GM18520 (cell line): ENCODE data around the gene CYP19A1.

Source experiments
- ATAC-seq: cut with Tn5 transposase; IDR thresholded peaks from one replicate; pipeline ENCODE4 v1.9.1; 2021; ENCODE audit not compliant: unreplicated experiment

Gene CYP19A1

DNA sequence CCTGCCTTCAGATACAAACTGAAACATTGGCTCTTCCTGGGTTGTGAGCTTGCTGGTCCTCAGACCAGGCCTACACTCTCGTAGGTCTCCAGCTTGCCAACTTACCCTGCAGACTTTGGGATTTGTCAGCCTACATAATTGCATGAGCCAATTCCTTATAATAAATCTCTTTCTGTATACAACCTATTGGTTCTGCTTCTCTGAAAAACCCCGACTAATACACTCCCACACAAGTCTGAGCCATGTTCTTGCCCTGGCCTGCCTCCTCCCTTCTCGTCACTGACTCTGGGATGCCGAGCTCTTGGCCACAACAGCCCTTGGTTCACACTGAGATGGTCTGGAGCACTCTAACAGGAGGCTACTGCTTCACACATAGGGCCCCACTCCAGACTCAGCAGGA is 9.5 kb downstream of the CYP19A1 start:
- no peak for ATAC-seq

DNA sequence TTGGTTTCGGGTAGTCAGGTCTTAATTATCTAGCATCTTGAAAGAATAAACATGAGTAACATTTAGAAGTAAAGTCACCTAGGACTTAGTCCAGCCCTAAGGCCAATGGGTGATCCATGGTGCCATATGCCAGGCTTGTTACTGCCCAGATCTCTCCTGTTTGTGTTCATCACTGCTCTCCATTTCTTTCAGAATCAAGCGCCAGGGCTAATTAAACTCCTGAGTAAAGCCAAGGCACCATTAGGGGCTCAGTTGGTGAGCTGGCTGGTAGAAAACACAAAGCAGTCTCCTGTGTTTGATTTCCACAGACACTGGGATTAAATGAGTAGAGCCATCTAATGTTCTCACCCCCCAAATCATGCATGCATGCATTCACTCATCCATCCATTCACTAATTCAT is 11.3 kb downstream of the CYP19A1 start:
- ATAC-seq = no peak

DNA sequence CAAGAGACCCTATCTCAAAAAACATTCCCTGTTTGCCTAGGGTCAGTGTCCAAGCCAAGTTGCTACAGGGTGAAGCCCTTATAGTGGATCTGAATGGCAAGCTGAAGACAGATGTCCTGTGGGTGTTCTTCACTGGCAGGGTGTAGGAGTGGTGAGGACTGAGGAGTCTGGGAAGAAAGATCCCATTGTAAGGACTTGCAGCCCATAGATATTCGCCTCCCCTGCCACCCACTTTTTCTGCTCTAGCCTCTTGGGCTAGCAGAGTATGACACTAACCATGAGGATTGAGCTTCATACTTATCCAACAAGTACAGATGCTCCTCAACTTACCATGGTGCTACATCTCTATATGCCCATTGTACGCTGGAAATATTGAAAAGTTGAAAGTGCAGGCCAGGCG is 13.2 kb downstream of the CYP19A1 start:
- no peak for ATAC-seq

DNA sequence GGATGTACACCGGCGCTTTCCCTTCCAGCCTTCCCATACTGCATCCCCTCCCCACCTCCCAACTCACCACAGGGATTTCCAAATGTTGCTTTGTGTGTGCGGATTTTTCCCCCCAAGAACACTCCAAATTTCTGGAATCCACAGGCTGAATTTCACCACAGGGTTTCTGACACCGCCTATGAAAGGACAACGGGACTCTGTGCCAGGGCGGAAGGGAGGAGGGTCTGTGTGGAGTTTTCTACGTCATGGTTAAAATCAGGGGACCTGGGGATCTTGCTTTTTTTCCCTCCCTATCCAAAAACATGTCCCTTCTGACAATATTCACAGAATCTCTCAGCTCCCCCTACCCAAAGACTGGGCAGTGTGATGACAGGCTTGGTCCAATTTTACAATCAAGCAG is 14.6 kb downstream of the CYP19A1 start:
- ATAC-seq = no peak

DNA sequence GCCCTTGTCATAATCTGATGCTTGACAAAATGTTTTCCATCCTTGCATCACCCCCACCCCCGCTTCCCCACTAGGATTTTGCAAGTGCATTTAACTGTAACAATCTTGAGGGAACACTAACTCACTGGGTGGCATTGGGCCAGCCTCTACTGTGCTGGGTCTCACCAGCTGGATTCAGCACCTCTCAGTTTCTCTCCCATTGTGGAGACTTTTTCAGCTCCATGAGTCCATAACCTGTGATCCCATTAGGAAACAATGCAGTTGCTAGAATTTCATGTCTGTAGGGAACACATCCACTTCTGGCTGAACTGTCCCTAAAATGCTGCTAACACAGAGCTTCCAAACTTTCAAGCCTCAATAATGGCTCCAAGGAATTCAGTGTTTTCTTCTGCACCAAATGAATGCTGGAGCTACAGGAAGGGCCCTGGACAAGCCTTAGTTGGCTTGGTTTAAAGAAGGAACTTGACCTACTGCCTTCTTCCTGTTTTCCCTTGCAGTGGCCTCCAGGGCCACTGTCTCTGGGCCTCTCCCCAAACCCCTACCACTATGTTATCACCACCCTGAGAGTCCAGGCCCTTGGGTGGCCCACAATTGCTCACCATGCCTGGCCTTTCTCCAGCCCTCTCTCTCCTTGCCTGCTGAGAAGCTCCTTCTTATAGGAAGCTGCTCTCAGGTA is 15.6 kb downstream of the CYP19A1 start:
- ATAC-seq = no peak

DNA sequence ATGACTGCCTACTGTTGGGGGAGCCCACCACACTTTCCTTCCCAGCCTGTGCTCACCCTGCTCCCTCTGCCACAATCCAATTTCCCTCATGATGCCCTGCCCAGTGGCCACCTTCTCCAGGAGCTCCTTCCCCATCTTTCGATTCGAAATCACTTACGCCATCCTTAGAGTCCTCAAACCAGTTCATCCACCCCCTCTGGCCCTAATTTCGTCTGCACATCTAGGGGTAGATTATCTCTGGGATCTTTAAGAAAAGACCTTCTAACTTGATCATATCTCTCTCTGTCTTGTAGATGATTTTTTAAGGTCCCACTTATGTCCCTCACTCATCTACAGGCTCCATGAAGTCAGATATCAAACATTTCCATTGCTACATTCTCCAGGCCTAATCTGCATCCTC is 17.1 kb downstream of the CYP19A1 start:
- ATAC-seq = no peak

DNA sequence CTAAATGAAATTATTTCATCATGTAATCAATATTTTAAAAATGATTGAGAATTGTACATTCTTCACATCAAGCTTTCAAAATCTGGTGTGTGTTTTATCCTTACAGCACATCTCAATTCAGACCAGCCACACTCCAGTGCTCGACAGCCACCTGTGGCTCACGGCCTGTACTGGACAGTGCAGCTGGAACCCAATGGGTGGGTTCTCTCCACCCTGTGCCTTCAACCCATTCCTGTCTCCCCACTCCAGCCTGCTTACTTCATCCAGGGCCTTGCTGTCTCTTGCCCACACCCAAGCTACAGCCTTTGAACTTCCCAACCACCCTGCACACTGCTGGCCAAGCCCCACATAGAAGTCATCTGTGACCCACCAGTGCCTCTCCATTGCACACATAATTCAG is 17.6 kb downstream of the CYP19A1 start:
- ATAC-seq = no peak

DNA sequence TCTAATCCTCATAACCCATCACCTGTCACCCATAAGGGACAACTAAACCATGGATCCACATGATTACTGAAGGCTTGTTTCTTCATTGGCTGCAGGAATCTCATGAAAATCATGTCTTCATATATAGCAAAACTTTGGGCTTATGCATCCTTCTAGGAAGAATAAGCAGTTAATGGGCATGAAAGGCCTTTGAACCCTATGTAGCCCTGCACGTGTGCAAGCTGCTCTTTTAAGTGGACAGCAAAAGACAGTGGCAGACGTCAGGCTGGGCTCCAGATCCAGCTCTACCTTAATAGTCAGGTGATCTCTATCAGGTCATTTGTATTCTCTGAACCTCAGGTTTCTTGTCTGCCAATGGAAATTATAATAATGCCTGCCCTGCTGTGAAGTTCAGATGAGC is 18.9 kb downstream of the CYP19A1 start:
- no peak for ATAC-seq

DNA sequence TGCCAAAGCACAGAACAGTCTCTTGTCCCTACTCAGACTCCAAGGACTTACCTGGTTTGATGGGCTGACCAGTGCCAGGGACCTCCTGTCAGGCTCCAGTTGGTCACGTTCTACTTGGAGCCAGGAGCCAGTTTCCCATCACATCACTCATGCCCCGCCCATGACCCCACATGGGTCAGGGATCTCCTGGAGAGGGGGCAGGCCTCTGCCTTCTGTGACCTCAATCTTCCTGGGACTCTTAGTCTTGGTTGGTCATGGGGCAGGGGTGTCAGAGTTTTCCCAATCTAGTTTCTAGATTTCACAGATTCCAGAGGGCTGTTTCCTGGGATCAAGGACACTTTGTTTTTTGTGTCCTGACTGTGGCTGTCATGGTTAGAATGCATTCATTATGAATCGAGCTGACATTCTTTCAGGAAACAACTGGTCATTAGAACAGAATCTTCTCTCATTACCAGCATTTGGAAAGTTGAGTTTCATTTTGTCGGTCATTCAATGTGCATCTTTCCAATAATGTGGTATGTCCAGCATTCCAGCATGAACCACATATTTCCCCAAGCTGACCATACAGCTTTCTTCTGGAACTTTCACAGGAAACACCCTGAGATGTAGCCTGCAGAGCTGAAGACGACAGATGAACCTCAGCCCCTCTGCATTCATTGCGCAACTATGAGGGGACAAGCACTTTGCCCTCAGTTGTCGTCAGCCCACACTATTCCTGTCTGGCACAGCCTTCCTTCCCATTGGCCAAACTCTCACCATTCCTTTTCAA is 19.8 kb downstream of the CYP19A1 start:
- no peak for ATAC-seq

DNA sequence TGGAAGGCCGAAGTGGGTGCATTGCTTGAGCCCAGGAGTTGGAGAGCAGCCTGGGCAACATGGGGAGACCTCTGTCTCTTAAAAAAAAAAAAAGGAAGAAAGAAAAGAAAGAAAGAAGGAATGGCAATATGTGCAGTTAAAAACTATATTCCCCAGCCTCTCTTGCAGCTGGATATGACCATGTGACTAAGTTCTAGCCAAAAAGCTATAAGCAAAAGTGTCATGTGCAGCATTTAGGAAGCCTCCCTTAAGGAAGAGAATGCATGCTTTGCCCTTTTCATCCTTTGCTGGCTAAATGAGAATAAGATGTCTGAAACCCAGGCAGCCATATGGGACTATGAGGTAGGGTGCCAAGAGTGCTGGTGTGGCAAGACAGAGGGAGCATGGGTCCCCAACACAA is 21.8 kb downstream of the CYP19A1 start:
- no peak for ATAC-seq

DNA sequence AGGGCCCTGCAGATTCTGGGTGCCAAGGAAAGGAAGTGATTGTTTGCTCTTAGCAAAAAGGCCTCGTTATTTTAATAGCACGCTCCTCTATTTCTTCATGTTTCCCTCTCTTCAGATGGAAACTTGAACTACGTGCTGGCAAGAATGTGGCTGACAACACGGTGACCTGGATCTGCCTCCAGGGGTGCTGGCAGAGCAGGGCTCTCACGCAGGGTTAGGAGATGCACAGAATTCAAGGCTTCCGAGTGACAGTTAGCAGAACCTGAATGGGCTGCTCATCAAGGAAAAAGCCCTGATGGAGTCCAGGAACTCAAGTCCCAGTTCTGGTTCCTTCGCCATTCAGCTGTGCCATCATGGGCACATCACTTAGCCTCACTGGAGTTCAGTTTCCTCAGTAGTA is 22.7 kb downstream of the CYP19A1 start:
- no peak for ATAC-seq

DNA sequence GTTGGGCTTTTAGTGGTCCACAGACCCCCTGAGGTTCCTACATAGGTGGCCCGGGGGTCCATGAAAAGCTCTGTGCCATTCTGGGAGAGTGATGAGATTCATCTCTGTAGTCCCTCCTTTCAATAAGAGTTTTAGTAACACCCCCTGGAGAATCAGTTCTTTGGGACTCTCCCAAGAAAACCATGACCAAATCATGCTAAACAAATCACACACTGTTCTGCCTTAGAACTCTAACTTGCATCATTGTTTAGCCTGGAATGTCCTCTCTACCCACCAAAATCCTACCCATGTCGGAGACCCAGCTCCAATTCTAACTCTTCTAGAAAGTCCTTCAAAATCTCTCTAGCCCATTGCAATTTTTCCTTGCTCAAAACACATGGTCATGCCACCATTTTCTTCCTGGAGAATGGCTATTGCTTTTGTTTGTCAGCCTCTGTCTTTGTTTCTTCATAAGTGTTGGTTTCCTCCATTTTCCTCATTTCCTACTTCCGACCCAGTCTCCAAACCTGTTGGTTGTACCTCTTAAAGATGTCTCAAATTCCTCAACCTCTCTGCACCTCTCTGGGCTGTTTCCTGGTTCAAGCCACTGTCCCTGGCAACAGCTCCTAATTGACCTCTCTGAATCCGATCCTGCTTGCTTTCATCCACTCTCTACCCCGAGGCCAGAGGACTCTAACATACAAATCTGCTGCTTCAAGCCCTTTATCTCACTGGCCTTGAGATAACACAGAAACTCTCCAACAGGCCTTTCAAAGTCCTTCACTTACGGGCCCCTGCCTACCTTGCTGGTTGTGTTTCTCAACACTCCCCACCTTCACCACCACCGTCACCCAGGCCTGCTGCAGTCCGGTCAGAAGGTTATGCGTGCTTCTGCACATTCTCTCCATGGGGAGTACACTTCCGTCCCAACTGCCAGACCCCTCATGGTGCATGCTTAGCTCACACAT is 23.7 kb downstream of the CYP19A1 start:
- no peak for ATAC-seq

DNA sequence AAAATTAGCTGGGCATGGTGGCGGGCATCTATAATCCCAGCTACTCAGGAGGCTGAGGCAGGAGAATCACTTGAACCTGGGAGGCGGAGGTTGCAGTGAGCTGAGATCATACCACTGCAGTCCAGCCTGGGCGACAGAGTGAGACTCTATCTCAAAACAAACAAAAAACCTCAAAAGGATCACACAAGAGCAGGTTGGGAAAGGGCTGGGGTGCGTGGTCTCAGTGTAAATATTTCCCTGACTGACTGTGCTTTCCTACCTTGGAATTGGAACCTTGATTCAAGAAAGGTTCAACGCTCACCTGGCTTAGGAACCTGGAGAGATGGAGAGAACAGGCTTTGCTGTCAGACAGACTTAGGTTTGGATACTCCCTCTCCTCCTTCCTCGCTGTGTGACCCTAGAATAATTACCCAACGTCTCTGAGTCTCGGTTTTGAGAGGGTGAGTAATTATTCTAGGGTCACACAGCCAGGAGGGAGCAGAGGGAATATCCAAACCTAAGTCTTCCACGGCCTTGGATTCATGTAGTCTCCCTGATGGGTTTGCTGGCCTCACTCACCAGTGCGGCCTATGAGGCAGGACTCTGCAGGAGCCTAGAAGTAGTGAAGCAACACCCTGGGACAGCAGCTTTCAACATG is 24.6 kb downstream of the CYP19A1 start:
- ATAC-seq = no peak

DNA sequence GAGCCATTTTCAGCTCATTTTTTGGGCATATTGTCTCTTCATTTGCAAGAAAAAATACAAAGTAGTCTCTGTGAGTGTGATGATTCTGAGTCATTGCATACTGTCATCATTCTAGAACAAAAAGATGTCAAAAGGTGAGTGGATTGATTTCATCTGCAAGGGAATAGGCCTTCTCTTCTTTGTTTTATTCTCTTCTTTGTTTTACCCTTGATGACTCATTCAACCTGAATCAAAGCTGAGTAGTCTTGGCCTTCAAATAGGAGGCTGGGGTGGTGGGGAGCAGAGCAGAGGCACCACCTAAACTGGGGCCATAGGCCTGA is 25.4 kb downstream of the CYP19A1 start:
- no peak for ATAC-seq

DNA sequence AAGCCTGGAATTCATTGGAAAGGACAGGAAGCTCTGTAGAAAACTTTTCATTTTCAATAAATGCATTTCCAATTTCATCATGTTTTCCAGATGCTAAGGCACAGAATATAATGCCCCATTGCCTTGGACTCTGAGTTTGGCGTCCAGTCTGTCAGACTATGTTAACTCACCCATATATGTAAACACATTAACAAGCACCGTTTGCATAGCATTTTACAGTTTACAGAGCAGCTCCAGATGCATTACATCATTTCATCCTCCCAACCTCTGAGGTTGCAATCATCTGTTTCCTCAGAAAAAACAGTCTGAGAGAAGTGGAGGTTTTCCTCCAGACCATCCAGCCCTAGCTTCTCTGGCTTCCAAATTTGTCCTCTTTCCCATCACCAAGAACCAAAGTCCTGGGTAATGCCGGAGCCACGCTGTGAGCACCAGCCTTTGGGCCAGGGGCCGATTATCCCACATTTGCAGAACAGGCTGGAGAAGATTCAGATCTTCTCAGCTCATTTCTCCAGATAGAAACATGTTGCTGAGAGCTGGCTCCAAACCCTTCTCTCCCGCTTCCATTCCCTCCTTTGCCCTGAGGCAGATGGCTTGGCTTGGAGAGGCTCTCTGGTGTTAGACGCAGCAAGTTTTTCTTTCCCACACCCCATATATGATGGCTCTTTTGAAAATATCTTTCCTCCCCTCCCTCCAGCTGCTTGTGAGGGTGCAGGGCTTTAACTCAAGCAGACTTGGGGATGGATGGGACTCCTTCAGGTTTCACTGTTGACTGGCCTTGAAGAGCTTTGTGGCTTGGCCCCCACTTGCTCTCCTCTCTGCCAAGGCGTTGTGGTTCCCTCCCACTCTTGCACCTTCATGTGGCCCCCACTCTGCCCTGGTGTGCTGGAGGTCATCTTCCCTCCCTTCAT is 26.0 kb downstream of the CYP19A1 start:
- no peak for ATAC-seq

DNA sequence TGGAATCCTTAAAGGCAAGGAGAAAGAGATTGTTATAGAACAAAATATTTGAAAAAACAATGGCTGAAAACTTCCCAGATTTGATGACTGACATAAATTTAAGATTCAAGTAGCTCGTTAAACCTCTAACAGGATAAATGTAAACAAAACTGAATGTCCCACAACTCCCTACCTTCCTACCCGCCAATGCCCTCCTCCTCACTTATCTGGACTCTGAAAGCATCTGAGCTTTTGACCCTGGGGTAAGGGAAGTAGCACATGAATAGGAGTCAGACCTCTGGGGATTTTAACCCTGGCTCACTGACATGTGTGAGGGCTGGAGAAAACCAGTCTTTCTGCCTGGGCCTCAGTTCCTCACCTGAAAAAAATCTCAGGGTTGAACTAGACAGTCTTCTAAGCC is 26.9 kb downstream of the CYP19A1 start:
- no peak for ATAC-seq

DNA sequence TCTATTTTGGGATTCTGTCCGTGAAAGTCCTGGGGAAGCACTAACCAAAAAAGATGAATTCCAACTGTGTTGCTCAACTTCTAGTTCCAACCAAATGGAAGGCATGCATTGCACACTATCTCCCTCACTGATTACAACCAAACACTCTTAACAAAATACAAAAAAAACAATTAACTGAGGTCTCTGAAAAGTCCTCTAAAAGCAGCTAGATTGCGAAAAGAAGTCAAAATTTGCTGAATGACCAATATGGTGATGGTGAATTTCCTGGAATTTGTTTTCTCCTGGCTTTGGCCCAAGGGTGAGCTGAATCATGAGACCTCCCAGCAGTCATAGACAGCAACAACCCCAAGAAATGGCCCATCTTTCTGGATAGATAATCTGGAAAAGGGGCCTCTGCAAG is 28.3 kb downstream of the CYP19A1 start:
- ATAC-seq = no peak

DNA sequence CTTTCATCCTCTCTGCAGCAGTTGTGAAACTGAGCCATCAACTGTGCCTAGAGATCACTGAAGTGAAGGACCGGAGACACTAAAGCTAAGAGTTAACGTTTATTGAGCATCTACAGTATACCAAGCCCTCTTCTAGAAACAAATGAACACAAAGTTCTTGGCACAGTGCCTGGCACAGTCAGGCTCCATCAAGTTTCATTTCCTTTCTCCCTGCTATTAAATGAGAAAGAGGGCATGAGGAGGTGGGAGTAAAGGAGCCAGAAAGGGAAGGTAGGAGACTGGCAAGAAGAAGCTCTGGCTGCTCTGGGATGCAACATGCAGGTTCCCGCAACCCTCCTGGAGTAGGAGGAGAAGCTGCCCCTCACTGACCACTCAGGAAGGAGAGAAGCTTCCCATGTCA is 30.6 kb downstream of the CYP19A1 start:
- no peak for ATAC-seq

DNA sequence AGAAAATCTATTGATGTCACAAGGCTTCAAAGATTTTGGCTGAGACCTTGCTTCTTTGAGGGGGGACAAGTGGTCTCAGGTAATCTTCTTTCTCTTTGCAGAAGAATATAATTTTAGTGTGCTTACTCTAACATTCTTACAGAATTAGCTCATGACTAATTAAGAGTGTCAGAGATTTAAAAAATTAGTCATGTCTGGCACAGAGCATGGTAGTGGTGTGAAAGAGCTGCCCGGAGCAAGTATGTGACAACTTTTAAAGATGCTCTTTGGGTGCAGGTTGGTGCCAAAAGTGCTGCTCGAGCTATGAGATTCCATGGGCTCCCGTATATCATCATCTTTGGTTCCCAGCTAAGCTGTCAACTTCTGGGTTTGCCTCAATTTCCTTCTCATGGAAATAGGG is 31.1 kb downstream of the CYP19A1 start:
- no peak for ATAC-seq

DNA sequence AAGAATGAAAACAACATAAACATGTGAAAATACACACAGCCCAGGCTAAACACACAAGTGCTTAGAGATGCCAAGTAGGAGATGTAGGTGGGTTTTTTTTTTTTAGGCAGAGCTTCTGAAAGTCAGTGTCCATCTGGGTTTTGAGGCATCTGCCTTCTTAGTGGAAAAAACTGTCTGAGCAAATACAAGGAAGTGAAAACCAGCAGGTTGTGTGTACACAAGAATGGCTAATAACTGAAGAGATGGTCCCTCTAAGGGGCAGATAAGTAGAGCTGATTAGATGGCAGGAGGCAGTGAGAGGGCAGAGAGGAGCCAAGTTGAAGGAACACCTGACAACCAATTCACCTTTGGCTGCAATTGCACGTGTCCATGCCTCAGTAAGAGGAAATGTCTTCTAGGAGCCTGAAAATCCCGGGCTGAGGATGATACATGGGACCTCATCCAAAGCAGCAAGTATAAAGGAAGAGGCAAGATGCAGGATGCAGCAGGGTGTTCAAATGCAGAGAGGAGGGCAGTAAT is 34.9 kb downstream of the CYP19A1 start:
- ATAC-seq = no peak
